ENCODE data around the gene TIGIT.

Gene TIGIT

GRCh38 chr3:114344492-114344891 lies 50.7 kb downstream of the TIGIT start:
- Histone ChIP-seq H3K9me3 (ENCODE audit: low read length) (no peaks in the 10 kb centered on the region), H2AFZ (ENCODE audit: low read depth, low read length) (no peak overlapping the region), H3K36me3 (ENCODE audit: insufficient read depth, low read length) (peaks cover 47% of the 10 kb centered on the region)

GRCh38 chr3:114350271-114350670 lies 56.4 kb downstream of the TIGIT start:
- H3K4me1 ChIP-seq (ENCODE audit: insufficient read depth, low read length) = peaks cover 5% of the 10 kb centered on the region
- no peaks in the 10 kb centered on the region for H3K27me3 ChIP-seq (ENCODE audit: insufficient read depth, low read length)
- no peak overlapping the region for H2AFZ ChIP-seq (ENCODE audit: low read depth, low read length)
- H3K36me3 ChIP-seq (ENCODE audit: insufficient read depth, low read length) = peaks cover 41% of the 10 kb centered on the region
- H3K4me3 ChIP-seq (ENCODE audit: low read length) = no peak overlapping the region
- H3K9me3 ChIP-seq (ENCODE audit: low read length) = peaks cover 14% of the 10 kb centered on the region

More at GRCh38 chr3:114344492-114344891, 50.7 kb downstream of the TIGIT start:
- Histone ChIP-seq H3K27me3 (ENCODE audit: insufficient read depth, low read length) (no peaks in the 10 kb centered on the region), H3K4me3 (ENCODE audit: low read length) (no peak overlapping the region), H3K4me1 (ENCODE audit: insufficient read depth, low read length) (no peaks in the 10 kb centered on the region)

DNA sequence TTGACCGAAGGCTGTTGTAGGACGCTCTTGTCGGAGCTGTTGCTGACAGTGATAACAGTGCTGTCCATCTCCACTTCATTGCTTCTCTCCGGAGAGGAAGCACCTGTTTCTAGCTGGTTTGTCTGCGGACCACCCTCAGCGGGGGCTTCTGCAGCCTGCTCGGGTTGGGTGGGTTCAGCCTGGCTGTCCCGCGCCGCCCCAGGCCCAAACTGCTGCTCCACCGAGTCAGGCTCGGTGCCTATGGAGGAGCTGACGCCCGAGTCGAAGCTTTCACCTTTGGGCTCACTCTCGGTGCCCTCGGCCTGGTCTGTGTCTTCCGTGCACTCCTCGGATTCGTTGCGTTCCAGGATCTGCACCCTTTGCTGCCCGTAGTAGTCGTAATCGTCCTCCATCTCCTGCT lies 56.9 kb downstream of the TIGIT start:
- Histone ChIP-seq H3K4me3 (ENCODE audit: low read length) (no peak overlapping the region), H3K4me1 (ENCODE audit: insufficient read depth, low read length) (peaks cover 9% of the 10 kb centered on the region)

DNA sequence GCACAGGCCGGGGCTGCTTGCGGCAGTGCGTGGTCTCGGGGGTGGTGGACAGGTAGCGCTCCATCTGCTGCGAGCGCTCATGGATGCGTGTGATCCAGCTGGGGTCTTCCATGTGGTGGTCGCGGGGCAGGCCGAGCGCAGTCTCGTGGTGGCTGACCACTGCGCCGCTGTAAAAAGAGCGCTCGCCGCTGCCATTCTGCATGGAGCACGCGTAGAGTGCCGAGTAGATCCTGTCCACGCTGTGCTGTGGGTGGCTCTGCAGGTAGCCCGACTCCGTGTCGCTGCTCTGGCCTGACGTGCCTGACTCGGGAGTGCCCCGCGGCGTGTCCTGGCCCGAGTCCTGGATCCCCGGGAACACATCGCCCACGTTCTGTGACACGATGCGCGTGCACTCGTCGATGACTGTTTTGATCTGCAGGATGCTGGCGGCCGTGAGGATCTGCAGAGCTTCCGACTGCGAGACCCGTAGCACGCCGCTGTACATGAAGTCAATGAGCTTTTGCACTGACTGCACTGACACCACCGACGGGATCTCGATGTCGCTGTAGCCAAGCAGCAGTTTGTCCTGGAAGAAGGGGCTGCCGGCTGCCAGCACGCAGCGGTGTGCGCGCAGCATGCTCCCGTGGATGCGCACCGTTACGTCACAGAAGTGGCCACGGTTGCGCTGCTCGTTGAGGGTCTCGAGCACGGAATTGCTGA lies 57.4 kb downstream of the TIGIT start:
- Histone ChIP-seq H3K36me3 (ENCODE audit: insufficient read depth, low read length) (peaks cover 34% of the 10 kb centered on the region), H2AFZ (ENCODE audit: low read depth, low read length) (no peak overlapping the region), H3K27me3 (ENCODE audit: insufficient read depth, low read length) (no peaks in the 10 kb centered on the region), H3K9me3 (ENCODE audit: low read length) (peaks cover 14% of the 10 kb centered on the region), H3K4me1 (ENCODE audit: insufficient read depth, low read length) (peaks cover 15% of the 10 kb centered on the region), H3K4me3 (ENCODE audit: low read length) (no peak overlapping the region)

More for the DNA sequence above, 56.9 kb downstream of the TIGIT start:
- Histone ChIP-seq H3K27me3 (ENCODE audit: insufficient read depth, low read length) (no peaks in the 10 kb centered on the region), H3K36me3 (ENCODE audit: insufficient read depth, low read length) (peaks cover 39% of the 10 kb centered on the region), H2AFZ (ENCODE audit: low read depth, low read length) (no peak overlapping the region), H3K9me3 (ENCODE audit: low read length) (peaks cover 14% of the 10 kb centered on the region)

DNA sequence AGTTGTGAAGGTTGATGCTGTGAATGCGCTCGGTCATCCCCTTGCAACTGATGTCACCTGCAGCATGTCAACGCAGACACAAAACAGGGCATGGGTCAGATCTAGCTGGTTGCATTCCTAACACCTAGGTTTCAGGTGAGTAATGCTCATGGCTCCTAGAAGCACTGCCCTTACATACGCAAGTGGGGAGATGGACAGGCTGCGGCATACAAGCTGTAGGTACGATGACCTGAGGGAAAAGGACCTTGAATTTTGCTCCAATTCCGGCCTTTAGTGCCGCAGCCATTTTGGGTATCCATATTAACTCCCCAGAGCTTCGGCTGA lies 58.0 kb downstream of the TIGIT start:
- H3K4me1 ChIP-seq (ENCODE audit: insufficient read depth, low read length) = peaks cover 20% of the 10 kb centered on the region
- peaks cover 14% of the 10 kb centered on the region for H3K9me3 ChIP-seq (ENCODE audit: low read length)
- peaks cover 34% of the 10 kb centered on the region for H3K36me3 ChIP-seq (ENCODE audit: insufficient read depth, low read length)
- no peaks in the 10 kb centered on the region for H3K27me3 ChIP-seq (ENCODE audit: insufficient read depth, low read length)
- H3K4me3 ChIP-seq (ENCODE audit: low read length) = no peak overlapping the region
- H2AFZ ChIP-seq (ENCODE audit: low read depth, low read length) = no peak overlapping the region

DNA sequence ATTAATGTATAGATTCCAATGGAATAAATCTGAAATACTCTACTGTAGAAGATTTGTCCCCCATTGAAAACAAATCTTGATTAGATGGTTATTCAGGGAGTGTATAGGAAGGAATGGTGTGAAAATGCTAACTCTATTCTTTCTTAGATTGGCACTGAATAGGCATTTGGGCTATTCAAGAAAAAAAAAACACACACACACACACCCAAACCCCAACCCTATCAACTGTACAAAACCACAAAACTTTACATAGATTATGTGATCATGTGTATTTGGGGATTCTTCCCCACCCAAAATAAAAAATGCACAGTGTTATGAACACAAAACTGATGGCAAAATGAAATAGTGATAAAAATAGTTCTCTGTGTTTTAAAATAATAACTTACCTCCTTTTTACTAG lies 61.8 kb downstream of the TIGIT start:
- Histone ChIP-seq H3K36me3 (ENCODE audit: insufficient read depth, low read length) (peaks cover 10% of the 10 kb centered on the region), H3K27me3 (ENCODE audit: insufficient read depth, low read length) (no peaks in the 10 kb centered on the region), H3K4me1 (ENCODE audit: insufficient read depth, low read length) (peaks cover 23% of the 10 kb centered on the region), H2AFZ (ENCODE audit: low read depth, low read length) (no peak overlapping the region), H3K4me3 (ENCODE audit: low read length) (no peak overlapping the region), H3K9me3 (ENCODE audit: low read length) (peaks cover 11% of the 10 kb centered on the region)

DNA sequence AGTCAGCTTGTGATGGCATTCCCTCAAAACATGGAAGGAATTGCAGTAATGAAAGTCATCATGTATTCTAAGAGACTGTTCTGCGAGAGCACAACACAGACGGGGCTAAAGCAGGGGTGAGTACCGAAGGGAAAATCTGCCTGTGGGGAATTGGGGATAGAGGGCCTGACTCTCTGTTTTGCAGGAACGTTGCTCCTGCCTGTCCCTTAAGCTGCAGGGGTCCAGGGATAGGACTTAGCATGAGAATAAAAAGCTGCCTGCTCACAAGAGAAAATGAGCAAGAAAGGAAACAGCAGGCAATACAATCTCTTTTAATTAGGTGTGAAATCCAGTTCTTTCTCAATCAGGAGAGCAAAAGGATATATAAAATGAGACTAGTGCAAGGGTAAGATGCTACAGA lies 62.2 kb downstream of the TIGIT start:
- Histone ChIP-seq H3K4me3 (ENCODE audit: low read length) (no peak overlapping the region), H3K4me1 (ENCODE audit: insufficient read depth, low read length) (peaks cover 23% of the 10 kb centered on the region), H3K27me3 (ENCODE audit: insufficient read depth, low read length) (no peaks in the 10 kb centered on the region), H3K9me3 (ENCODE audit: low read length) (peaks cover 7% of the 10 kb centered on the region), H3K36me3 (ENCODE audit: insufficient read depth, low read length) (peaks cover 6% of the 10 kb centered on the region), H2AFZ (ENCODE audit: low read depth, low read length) (no peak overlapping the region)

DNA sequence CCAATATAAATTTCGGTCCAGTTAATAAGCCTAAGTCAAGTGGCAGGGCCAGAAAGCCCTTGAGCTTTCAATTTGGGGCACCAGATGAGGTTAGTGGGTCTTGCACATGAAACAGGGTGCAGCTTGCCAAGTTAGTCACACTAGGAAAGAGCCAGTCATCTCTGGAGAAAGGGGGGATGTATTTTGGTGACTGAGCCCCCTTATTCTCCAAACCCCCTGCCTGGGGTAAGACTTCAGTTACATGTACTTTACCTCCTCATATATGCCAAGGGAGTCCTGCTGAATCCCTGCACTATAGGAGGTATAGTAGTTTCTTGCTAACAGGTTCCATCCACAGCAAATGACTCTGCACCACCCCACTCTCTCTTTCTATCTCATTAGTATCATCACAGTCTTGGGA lies 62.7 kb downstream of the TIGIT start:
- Histone ChIP-seq H2AFZ (ENCODE audit: low read depth, low read length) (no peak overlapping the region), H3K27me3 (ENCODE audit: insufficient read depth, low read length) (no peaks in the 10 kb centered on the region), H3K36me3 (ENCODE audit: insufficient read depth, low read length) (peaks cover 1% of the 10 kb centered on the region), H3K9me3 (ENCODE audit: low read length) (peaks cover 3% of the 10 kb centered on the region), H3K4me1 (ENCODE audit: insufficient read depth, low read length) (peaks cover 23% of the 10 kb centered on the region), H3K4me3 (ENCODE audit: low read length) (no peak overlapping the region)
